Measurements from ENCODE around the gene ADGRD1. TPM values are rescaled to one million over a fixed set of nuclear protein-coding genes. Genes with fewer than 3 reads are reported as not detected.

The ADGRD1 gene
- total RNA-seq, 1 donor from 2014 or later = 1.0 TPM

DNA sequence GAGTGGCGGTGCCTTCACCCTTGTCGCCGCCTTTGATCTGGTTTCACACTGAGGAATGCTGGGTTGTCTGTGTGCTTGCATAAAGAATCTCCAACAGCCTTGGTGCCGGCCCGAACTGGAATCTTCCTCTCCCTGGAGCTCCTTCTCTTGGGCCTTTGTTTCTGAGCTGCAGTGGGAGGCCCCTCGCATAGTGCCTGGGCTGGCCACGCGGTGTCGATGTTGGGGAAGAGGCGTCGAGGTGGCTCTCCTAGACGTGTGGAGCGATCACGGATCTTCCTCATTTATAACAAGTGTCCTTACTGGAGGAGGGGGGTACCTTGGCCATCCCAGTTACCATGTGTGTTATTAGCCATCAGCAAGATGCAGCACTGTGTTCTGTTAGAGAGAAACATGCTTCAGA lies 60.6 kb downstream of the ADGRD1 start:
- TF ChIP-seq, protein P1, sequence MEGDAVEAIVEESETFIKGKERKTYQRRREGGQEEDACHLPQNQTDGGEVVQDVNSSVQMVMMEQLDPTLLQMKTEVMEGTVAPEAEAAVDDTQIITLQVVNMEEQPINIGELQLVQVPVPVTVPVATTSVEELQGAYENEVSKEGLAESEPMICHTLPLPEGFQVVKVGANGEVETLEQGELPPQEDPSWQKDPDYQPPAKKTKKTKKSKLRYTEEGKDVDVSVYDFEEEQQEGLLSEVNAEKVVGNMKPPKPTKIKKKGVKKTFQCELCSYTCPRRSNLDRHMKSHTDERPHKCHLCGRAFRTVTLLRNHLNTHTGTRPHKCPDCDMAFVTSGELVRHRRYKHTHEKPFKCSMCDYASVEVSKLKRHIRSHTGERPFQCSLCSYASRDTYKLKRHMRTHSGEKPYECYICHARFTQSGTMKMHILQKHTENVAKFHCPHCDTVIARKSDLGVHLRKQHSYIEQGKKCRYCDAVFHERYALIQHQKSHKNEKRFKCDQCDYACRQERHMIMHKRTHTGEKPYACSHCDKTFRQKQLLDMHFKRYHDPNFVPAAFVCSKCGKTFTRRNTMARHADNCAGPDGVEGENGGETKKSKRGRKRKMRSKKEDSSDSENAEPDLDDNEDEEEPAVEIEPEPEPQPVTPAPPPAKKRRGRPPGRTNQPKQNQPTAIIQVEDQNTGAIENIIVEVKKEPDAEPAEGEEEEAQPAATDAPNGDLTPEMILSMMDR (IDR thresholded peaks at IDR 0.05) = no peak
- no peaks in the 10 kb centered on the region for H3K36me3 Mint-ChIP-seq (ENCODE audit: unreplicated experiment)
- no peak for DNase-seq (ENCODE audit: extremely low spot score, unreplicated experiment)
- no peak overlapping the region for H3K4me3 Mint-ChIP-seq (ENCODE audit: unreplicated experiment)
- no peak overlapping the region for H3K27ac Mint-ChIP-seq (ENCODE audit: unreplicated experiment)
- peaks cover 3% of the 10 kb centered on the region for H3K27me3 Mint-ChIP-seq (ENCODE audit: unreplicated experiment)
- no peaks in the 10 kb centered on the region for H3K9me3 Mint-ChIP-seq (ENCODE audit: unreplicated experiment)
- H3K4me1 Mint-ChIP-seq (ENCODE audit: unreplicated experiment) = no peaks in the 10 kb centered on the region

DNA sequence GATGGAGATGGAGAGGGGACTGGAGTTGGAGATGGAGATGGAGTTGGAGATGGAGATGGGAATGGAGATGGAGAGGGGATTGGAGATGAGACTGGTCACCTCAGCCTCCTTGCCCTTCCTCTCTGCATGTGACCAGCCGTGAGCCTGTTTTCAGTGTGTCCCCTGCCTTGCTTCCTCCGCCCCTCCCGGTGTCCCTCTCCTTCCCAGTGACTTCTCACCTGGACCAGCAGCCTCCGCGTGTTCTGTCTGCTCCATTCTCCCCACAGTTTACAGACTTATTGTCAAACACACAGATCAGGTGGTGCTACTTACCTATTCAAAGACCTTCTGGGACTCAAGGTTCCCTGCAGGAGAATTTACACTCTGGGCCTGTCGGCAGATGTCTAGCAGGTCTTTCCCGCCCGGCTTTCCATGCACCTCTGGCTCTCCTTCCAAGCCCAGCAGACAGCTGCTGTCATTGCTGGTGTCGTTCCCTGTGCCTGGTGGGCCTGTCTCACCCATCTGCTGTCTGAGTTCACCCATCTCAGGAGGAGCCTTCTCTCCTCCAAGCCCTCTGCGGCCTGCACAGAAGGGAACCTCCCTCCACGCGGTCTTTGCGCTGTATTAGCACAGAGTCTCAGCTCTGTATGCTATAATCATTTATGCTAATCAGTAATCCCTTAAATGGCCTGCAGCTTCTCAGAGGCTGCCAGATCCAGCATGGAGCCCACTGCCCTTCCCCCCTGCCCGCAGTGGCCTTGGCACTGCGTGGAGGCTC lies 62.1 kb downstream of the ADGRD1 start:
- H3K36me3 Mint-ChIP-seq (ENCODE audit: unreplicated experiment) = no peaks in the 10 kb centered on the region
- H3K4me1 Mint-ChIP-seq (ENCODE audit: unreplicated experiment) = no peaks in the 10 kb centered on the region
- H3K4me3 Mint-ChIP-seq (ENCODE audit: unreplicated experiment) = no peak overlapping the region
- H3K9me3 Mint-ChIP-seq (ENCODE audit: unreplicated experiment) = no peaks in the 10 kb centered on the region
- H3K27me3 Mint-ChIP-seq (ENCODE audit: unreplicated experiment) = peaks cover 3% of the 10 kb centered on the region
- TF ChIP-seq, protein P1 (IDR thresholded peaks at IDR 0.05) = no peak
- DNase-seq (ENCODE audit: extremely low spot score, unreplicated experiment) = no peak
- no peak overlapping the region for H3K27ac Mint-ChIP-seq (ENCODE audit: unreplicated experiment)

DNA sequence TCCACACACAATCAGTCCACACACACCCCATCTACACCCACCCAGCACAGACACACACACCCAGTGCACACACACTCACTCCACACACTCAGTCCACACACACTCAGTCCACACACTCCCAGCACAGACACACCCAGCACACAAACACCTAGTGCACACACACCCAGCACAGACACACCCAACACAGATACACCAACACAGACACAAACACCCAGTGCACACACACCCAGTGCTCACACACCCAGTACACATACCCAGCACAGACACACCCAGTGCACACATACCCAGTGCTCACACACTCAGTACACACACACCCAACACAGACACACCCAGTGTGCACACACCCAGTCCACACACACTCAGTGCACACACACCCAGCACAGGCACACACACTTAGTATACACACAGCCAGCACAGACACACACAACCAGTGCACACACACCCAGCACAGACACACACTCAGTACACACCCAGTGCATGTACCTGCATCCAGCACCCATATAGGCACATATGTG lies 63.8 kb downstream of the ADGRD1 start:
- DNase-seq (ENCODE audit: extremely low spot score, unreplicated experiment) = no peak
- Mint-ChIP-seq H3K27me3 (ENCODE audit: unreplicated experiment) (no peaks in the 10 kb centered on the region), H3K9me3 (ENCODE audit: unreplicated experiment) (no peaks in the 10 kb centered on the region), H3K4me3 (ENCODE audit: unreplicated experiment) (no peak overlapping the region), H3K27ac (ENCODE audit: unreplicated experiment) (no peak overlapping the region), H3K36me3 (ENCODE audit: unreplicated experiment) (no peaks in the 10 kb centered on the region), H3K4me1 (ENCODE audit: unreplicated experiment) (no peaks in the 10 kb centered on the region)
- TF ChIP-seq, protein P1 (IDR thresholded peaks at IDR 0.05) = no peak

DNA sequence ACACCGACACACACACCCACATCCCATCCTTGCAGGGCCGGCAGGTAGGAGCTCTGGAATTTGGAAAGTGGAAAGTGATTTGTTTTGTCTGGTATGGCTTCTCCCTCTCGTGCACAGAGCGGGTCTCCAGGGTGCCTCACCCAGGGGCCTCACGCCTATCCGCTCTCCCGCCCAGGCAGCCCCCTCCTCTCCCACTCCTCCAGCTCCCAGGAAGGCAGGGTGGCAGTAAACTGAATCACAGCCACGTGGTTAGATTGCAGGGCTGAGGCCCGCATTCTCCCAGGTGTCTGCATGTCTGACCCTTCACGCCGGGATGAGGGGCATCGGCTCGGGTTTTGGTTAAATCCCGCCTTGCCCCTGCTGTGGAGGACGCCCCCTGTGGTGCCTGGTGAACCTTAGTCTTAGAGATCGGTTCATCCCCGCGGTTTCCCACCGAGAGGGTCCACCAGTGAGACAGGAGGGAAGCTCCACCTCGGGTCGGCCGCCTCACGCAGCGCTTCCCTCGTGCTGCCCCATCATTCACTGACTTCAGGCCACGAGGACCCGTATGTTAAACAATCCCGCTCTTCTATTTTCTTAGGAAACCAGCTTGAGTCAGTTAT lies 64.4 kb downstream of the ADGRD1 start:
- H3K4me3 Mint-ChIP-seq (ENCODE audit: unreplicated experiment) = no peak overlapping the region
- no peak overlapping the region for H3K27ac Mint-ChIP-seq (ENCODE audit: unreplicated experiment)
- H3K9me3 Mint-ChIP-seq (ENCODE audit: unreplicated experiment) = no peaks in the 10 kb centered on the region
- DNase-seq (ENCODE audit: extremely low spot score, unreplicated experiment) = no peak
- H3K27me3 Mint-ChIP-seq (ENCODE audit: unreplicated experiment) = no peaks in the 10 kb centered on the region
- no peaks in the 10 kb centered on the region for H3K36me3 Mint-ChIP-seq (ENCODE audit: unreplicated experiment)
- TF ChIP-seq, protein P1 (IDR thresholded peaks at IDR 0.05) = no peak
- H3K4me1 Mint-ChIP-seq (ENCODE audit: unreplicated experiment) = no peaks in the 10 kb centered on the region

DNA sequence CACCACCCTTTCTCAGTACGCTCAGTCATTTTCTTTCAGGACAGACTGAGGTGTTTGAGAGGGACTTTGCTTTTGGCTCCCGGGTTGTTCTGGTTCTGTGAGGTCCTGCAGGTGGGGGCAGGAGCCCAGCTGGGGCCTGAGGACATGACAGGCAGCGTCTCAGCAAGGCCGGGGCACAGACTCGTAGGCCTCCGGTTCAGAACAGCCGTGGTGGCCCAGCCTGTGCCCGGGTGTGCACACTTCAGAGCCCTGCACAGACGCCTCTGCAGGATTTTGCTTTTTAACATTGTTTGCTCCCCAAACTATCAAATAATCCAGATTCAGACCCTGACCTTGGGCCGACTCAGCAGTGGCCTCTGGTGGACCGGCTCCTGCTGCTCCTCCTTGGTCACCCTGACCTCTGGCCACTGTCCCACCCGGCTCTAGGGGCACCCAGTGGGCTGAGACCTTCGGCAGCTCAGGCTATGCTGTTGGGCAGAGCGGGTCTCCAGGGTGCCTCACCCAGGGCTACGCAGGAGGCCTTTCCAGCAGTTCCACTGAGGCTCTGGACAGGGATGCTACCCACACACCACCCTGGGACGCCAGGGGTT lies 65.2 kb downstream of the ADGRD1 start:
- H3K4me3 Mint-ChIP-seq (ENCODE audit: unreplicated experiment) = no peak overlapping the region
- no peaks in the 10 kb centered on the region for H3K36me3 Mint-ChIP-seq (ENCODE audit: unreplicated experiment)
- no peaks in the 10 kb centered on the region for H3K4me1 Mint-ChIP-seq (ENCODE audit: unreplicated experiment)
- DNase-seq (ENCODE audit: extremely low spot score, unreplicated experiment) = no peak
- no peaks in the 10 kb centered on the region for H3K27me3 Mint-ChIP-seq (ENCODE audit: unreplicated experiment)
- TF ChIP-seq, protein P1 (IDR thresholded peaks at IDR 0.05) = no peak
- H3K27ac Mint-ChIP-seq (ENCODE audit: unreplicated experiment) = no peak overlapping the region
- H3K9me3 Mint-ChIP-seq (ENCODE audit: unreplicated experiment) = no peaks in the 10 kb centered on the region

Data from osteocyte (in vitro differentiated cells).